ENCODE measurements around the gene ZDHHC23. TPM values are rescaled to one million over a fixed set of nuclear protein-coding genes. Genes with fewer than 3 reads are reported as not detected.

The ZDHHC23 gene
- total RNA-seq, 1 donor from 2014 or later, result 2.4 TPM

- Mint-ChIP-seq H3K36me3 (peaks cover 3% of the 10 kb centered on the region), H3K4me3 (peak overlapping the region; percentile 77), H3K27me3 (ENCODE audit: insufficient read depth, low read depth) (peaks cover 17% of the 10 kb centered on the region), H3K27ac (no peak overlapping the region), H3K9me3 (no peaks in the 10 kb centered on the region), H3K4me1 (peaks cover 8% of the 10 kb centered on the region)
- Histone ChIP-seq H3K4me3 (peak overlapping the region; percentile 65), H3K4me2 (peak overlapping the region; percentile 99), H3K79me2 (ENCODE audit: low read depth) (no peaks in the 10 kb centered on the region), H4K20me1 (ENCODE audit: low read depth) (no peaks in the 10 kb centered on the region), H3K9ac (no peak overlapping the region), H3K36me3 (no peaks in the 10 kb centered on the region), H3K4me1 (peaks cover 13% of the 10 kb centered on the region), H2AFZ (replicated peaks) (peak overlapping the region; percentile 86), H3K9me3 (ENCODE audit: low read depth) (no peaks in the 10 kb centered on the region), H3K27me3 (peaks cover 57% of the 10 kb centered on the region), H3K27ac (no peak overlapping the region), H3F3A (ENCODE audit: low read depth) (peaks cover 17% of the 10 kb centered on the region)
- DNase-seq (ENCODE audit: low spot score), result peak; percentile 79
- TF ChIP-seq EZH2phosphoT487 (IDR thresholded peaks at IDR 0.05) (no peak), EZH2 (IDR thresholded peaks at IDR 0.05) (no peak), CTCF (IDR thresholded peaks at IDR 0.05) (no peak)
Measured at GRCh38 chr3:113948015-113948917, 453 bp downstream of the ZDHHC23 start.

GRCh38 chr3:113952921-113953320 lies 5.1 kb downstream of the ZDHHC23 start:
- Histone ChIP-seq H3K27ac (no peak overlapping the region), H3K4me2 (no peak overlapping the region), H4K20me1 (ENCODE audit: low read depth) (no peaks in the 10 kb centered on the region), H2AFZ (replicated peaks) (no peak overlapping the region), H3K9me3 (ENCODE audit: low read depth) (no peaks in the 10 kb centered on the region), H3F3A (ENCODE audit: low read depth) (peaks cover 12% of the 10 kb centered on the region), H3K9ac (no peak overlapping the region), H3K79me2 (ENCODE audit: low read depth) (no peaks in the 10 kb centered on the region), H3K27me3 (peaks cover 25% of the 10 kb centered on the region), H3K36me3 (no peaks in the 10 kb centered on the region), H3K4me1 (peaks cover 18% of the 10 kb centered on the region), H3K4me3 (no peak overlapping the region)
- H3K4me1 Mint-ChIP-seq, result peaks cover 5% of the 10 kb centered on the region
- H3K27ac Mint-ChIP-seq, result no peak overlapping the region
- TF ChIP-seq CTCF (IDR thresholded peaks at IDR 0.05) (no peak), EZH2phosphoT487 (IDR thresholded peaks at IDR 0.05) (no peak), EZH2 (IDR thresholded peaks at IDR 0.05) (no peak)
- H3K36me3 Mint-ChIP-seq, result peaks cover 3% of the 10 kb centered on the region
- DNase-seq (ENCODE audit: low spot score), result no peak
- no peak overlapping the region for H3K4me3 Mint-ChIP-seq
- H3K27me3 Mint-ChIP-seq (ENCODE audit: insufficient read depth, low read depth), result peaks cover 11% of the 10 kb centered on the region
- no peaks in the 10 kb centered on the region for H3K9me3 Mint-ChIP-seq

- Mint-ChIP-seq H3K27me3 (ENCODE audit: insufficient read depth, low read depth) (peaks cover 8% of the 10 kb centered on the region), H3K27ac (no peak overlapping the region), H3K4me3 (no peak overlapping the region), H3K9me3 (no peaks in the 10 kb centered on the region), H3K4me1 (peaks cover 3% of the 10 kb centered on the region), H3K36me3 (peaks cover 3% of the 10 kb centered on the region)
- TF ChIP-seq EZH2 (IDR thresholded peaks at IDR 0.05), result no peak
- TF ChIP-seq EZH2phosphoT487 (IDR thresholded peaks at IDR 0.05), result no peak
- no peak for TF ChIP-seq CTCF (IDR thresholded peaks at IDR 0.05)
- Histone ChIP-seq H3K79me2 (ENCODE audit: low read depth) (no peaks in the 10 kb centered on the region), H3K9me3 (ENCODE audit: low read depth) (no peaks in the 10 kb centered on the region), H3K4me1 (peaks cover 11% of the 10 kb centered on the region), H3K9ac (no peak overlapping the region), H4K20me1 (ENCODE audit: low read depth) (no peaks in the 10 kb centered on the region), H3K4me2 (no peak overlapping the region), H2AFZ (replicated peaks) (no peak overlapping the region), H3K36me3 (no peaks in the 10 kb centered on the region), H3K27me3 (peaks cover 18% of the 10 kb centered on the region), H3F3A (ENCODE audit: low read depth) (peaks cover 5% of the 10 kb centered on the region), H3K27ac (no peak overlapping the region), H3K4me3 (no peak overlapping the region)
- no peak for DNase-seq (ENCODE audit: low spot score)
Measured at GRCh38 chr3:113953677-113954076, 5.9 kb downstream of the ZDHHC23 start.

Data from neural progenitor cell (in vitro differentiated cells).